Vagina (tissue), 2 donors: ENCODE measurements around the gene CLCF1. TPM values are rescaled to one million over a fixed set of nuclear protein-coding genes. Genes with fewer than 3 reads are reported as not detected.

Experiments used
- DNase-seq, 2 donors: peaks; one replicate each; pipeline ENCODE4 v3.0.0-alpha.2; 2017; ENCODE audit errors: extremely low spot score in 2 of 2
- H3K27ac ChIP-seq: fragments of 200-600 bp; sonication (generic); one replicate; pipeline ENCODE4 v1.5.1; 2019
- H3K27me3 ChIP-seq: fragments of 200-600 bp; sonication (generic); one replicate; pipeline ENCODE4 v1.5.1; 2019
- H3K36me3 ChIP-seq, 2 donors: fragments of 200-600 bp; sonication (generic); one replicate each; pipeline ENCODE4 v1.5.1; 2017 to 2019
- H3K4me1 ChIP-seq: fragments of 200-600 bp; sonication (generic); one replicate; pipeline ENCODE4 v1.5.1; 2019
- H3K4me3 ChIP-seq, 2 donors: fragments of 200-600 bp; sonication (generic); 1 replicate in 1 of 2; 2 replicates in 1 of 2; pipeline ENCODE4 v1.5.1; 2016 to 2019
- H3K9me3 ChIP-seq: fragments of 200-600 bp; sonication (generic); one replicate; pipeline ENCODE4 v1.5.1; 2019
- POLR2A ChIP-seq, 2 donors: fragments of 450-650 bp; IDR thresholded peaks; one replicate each; pipeline ENCODE4 v1.6.1; 2017; ENCODE audit warnings: antibody characterized with exemption in 2 of 2, mild to moderate bottlenecking in 2 of 2, moderate library complexity in 2 of 2
- POLR2AphosphoS5 ChIP-seq, 2 donors: sonication (generic); formaldehyde crosslinking; IDR thresholded peaks; one replicate each; pipeline ENCODE4 v1.9.0; 2017; ENCODE audit warnings: antibody characterized with exemption in 2 of 2, mild to moderate bottlenecking in 2 of 2, low read depth in 1 of 2; ENCODE audit not compliant: insufficient read depth in 1 of 2
- intact Hi-C: fragments of 100-400 bp; cut with DNase I; formaldehyde crosslinking; loops from one replicate; pipeline ENCODE4 v1.15.1; 2023
- total RNA-seq: library from RNA; depleted of rRNA; stranded (reverse); fragments of >200 nt; gene quantifications from one replicate; pipeline ENCODE4 v1.2.3, GENCODE V29; 2016
- TF ChIP-seq, protein P1 (sequence below), 3 experiments: fragments of 450-650 bp in 2 of 3; fragments of 200-600 bp in 1 of 3; sonication (generic) in 1 of 3; IDR thresholded peaks; one replicate each; pipeline ENCODE4 v1.5.1; 2017 to 2019; ENCODE audit warnings: antibody characterized with exemption in 3 of 3, mild to moderate bottlenecking in 2 of 3, moderate library complexity in 2 of 3

Gene CLCF1
- total RNA-seq, 1 donor from 2014 or later: 20.6 TPM

DNA sequence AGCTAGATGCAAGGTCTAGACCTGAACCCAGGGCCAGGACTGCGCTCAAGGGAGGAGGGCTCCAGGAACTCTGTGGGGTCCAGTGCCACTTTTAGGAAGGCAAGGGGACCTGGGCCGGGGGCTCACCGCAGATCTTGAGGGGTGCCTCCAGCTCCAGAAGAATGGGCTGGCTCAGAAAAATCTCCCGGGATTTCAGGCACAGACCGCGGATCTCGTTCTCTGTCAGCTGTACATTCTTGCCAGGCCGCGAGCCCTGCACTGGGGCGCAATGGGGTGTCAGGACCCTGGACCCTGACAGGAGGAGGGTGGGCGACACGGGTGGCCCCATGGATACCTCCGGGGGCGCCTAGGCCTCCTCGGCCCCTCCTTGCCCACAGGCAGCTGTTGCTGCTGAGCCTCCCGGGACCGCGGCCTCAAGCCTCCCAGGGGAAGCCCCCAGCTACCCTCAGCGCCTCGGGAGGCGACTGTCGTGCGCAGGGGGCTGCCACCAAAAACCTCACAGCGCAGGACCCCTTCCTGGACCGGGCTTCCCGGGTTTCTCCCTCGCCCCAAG, 27.6 kb upstream of the CLCF1 start:
- Histone ChIP-seq H3K4me3 (peak overlapping the region; percentile 80 to 91), H3K27me3 (no peaks in the 10 kb centered on the region), H3K27ac (peak overlapping the region; percentile 94), H3K9me3 (no peaks in the 10 kb centered on the region), H3K4me1 (peaks cover 51% of the 10 kb centered on the region), H3K36me3 (peaks cover 0 to 28% of the 10 kb centered on the region in 2 donors)
- no peak for DNase-seq
- intact Hi-C loops: loop anchor here (10.0 kb wide), 2 partner anchors 64 to 214 kb away; partner anchors contain the start of gene TMEM134
- no peak for TF ChIP-seq POLR2A (IDR thresholded peaks at IDR 0.05)
- TF ChIP-seq, protein P1, sequence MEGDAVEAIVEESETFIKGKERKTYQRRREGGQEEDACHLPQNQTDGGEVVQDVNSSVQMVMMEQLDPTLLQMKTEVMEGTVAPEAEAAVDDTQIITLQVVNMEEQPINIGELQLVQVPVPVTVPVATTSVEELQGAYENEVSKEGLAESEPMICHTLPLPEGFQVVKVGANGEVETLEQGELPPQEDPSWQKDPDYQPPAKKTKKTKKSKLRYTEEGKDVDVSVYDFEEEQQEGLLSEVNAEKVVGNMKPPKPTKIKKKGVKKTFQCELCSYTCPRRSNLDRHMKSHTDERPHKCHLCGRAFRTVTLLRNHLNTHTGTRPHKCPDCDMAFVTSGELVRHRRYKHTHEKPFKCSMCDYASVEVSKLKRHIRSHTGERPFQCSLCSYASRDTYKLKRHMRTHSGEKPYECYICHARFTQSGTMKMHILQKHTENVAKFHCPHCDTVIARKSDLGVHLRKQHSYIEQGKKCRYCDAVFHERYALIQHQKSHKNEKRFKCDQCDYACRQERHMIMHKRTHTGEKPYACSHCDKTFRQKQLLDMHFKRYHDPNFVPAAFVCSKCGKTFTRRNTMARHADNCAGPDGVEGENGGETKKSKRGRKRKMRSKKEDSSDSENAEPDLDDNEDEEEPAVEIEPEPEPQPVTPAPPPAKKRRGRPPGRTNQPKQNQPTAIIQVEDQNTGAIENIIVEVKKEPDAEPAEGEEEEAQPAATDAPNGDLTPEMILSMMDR (IDR thresholded peaks at IDR 0.05): no peak
- no peak for TF ChIP-seq POLR2AphosphoS5 (IDR thresholded peaks at IDR 0.05; ENCODE audit: insufficient read depth in 1 of 2, low read depth in 1 of 2)

DNA sequence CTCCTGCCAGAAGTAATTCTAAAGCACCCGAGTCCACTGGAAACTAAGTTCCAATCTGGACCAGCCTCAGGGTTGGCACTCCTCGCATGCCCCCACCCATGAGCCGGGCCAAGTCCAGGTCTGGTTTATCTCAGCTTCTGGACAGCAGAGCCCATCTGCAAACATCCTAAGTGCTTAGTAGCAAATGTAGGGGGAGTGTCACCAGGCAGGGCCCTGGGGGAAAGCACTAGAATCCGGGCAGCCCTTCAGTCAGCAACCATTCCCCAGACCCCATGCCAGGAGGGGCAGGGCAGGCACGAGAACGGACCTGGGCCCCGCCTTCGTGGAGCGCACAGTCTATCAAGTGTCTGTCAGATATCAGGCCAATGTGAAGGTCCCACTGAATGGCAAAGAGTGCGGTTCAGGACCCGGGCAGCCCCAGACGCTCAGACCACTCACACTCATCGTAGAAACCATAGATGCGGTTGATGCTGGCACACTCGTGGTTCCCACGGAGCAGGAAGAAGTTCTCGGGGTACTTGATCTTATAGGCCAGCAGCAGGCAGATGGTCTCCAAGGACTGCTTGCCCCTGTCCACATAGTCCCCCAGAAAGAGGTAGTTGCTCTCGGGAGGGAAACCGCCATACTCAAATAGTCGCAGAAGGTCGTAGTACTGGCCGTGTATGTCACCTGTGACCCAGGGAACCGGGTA, 27.0 kb upstream of the CLCF1 start:
- no peak for DNase-seq

DNA sequence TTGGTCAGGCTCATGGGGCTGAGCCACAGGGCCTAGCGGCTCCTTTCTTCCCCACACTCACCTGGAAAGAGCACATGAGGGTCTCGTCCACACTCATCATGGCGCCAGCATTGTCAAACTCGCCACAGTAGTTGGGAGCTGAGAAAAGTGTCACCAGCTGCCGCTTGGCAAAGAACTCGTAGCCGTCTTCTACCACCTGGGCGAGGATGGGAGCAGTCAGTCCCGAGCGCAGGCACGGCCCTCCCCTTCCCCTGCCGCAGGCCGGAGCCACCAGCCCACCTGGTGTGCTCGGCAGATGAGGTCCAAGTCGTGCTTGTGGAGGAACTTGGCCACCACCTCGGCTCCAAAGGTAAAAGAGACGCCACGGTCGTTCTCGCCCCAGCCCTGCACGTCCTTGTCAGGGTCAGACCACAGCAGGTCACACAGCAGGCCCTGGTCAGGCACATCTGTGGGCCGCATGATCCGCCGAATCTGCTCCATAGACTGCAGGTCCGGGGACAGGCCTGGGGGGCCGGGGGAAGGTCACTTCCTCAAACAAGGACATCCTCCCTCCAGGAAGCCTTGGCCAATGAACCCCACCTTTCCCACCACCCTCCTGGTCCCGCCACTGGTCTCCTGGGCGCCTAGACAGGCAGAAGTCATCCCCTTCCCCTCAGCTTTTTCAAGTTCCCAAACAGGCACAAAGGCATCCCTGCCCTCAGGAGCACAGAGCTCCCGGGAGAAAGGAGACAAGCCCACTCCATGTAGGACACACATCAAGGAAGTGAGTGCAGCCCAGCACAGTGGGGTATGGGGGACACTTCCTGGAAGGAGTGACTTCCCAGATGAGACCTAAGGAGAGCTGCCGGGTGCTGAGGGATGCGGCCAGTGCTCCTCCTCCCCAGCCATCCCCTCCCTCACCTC, 25.5 kb upstream of the CLCF1 start:
- Histone ChIP-seq H3K27ac (no peak overlapping the region), H3K36me3 (peaks cover 0 to 28% of the 10 kb centered on the region in 2 donors)
- intact Hi-C loops: no loop called here

More for the DNA sequence above, 27.0 kb upstream of the CLCF1 start:
- Histone ChIP-seq H3K9me3 (no peaks in the 10 kb centered on the region), H3K4me1 (peaks cover 51% of the 10 kb centered on the region), H3K27ac (peak overlapping the region; percentile 94), H3K4me3 (peak overlapping the region; percentile 80 to 91), H3K27me3 (no peaks in the 10 kb centered on the region), H3K36me3 (peaks cover 0 to 28% of the 10 kb centered on the region in 2 donors)
- TF ChIP-seq POLR2AphosphoS5 (IDR thresholded peaks at IDR 0.05; ENCODE audit: insufficient read depth in 1 of 2, low read depth in 1 of 2) (no peak), POLR2A (IDR thresholded peaks at IDR 0.05) (no peak)
- TF ChIP-seq, protein P1 (IDR thresholded peaks at IDR 0.05): no peak
- intact Hi-C loops: loop anchor here (10.0 kb wide), 2 partner anchors 64 to 214 kb away; partner anchors contain the start of gene TMEM134

DNA sequence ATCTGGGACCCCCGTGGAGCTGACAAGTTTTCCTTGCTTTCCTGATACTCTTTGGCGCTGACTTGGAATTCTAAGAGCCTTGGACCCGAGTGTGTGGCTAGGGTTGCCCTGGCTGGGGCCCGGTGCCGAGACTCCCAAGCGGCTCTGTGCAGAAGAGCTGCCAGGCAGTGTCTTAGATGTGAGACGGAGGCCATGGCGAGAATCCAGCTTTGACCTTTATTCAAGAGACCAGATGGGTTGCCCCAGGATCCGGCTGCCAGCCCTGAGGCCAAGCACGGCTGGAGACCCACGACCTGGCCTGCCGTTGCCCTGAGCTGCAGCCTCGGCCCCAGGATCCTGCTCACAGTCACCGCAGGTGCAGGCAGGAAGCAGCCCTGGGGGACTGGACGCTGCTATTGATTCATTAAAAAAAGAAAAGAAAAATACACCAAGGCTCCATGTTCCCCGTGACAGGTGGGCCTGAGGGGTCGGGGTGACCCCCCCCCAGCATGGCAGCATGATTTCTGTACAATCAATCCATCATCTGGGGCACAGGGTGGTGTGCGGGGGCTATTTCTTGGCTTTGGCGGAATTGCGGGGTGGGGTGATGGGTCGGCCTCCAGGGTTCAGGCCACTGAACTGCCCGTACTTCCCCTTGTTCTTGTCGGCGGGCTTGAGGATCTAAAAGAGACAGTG, 24.7 kb upstream of the CLCF1 start:
- H3K27me3 ChIP-seq: no peaks in the 10 kb centered on the region
- intact Hi-C loops: no loop called here
- H3K4me1 ChIP-seq: peaks cover 51% of the 10 kb centered on the region
- no peaks in the 10 kb centered on the region for H3K9me3 ChIP-seq
- no peak overlapping the region for H3K4me3 ChIP-seq
- peaks cover 0 to 28% of the 10 kb centered on the region in 2 donors for H3K36me3 ChIP-seq
- no peak overlapping the region for H3K27ac ChIP-seq
- no peak for DNase-seq
- no peak for TF ChIP-seq POLR2AphosphoS5 (IDR thresholded peaks at IDR 0.05; ENCODE audit: insufficient read depth in 1 of 2, low read depth in 1 of 2)
- TF ChIP-seq POLR2A (IDR thresholded peaks at IDR 0.05): no peak
- TF ChIP-seq, protein P1 (IDR thresholded peaks at IDR 0.05): no peak

More for the DNA sequence above, 25.5 kb upstream of the CLCF1 start:
- TF ChIP-seq POLR2AphosphoS5 (IDR thresholded peaks at IDR 0.05; ENCODE audit: insufficient read depth in 1 of 2, low read depth in 1 of 2): no peak
- TF ChIP-seq, protein P1 (IDR thresholded peaks at IDR 0.05): no peak
- TF ChIP-seq POLR2A (IDR thresholded peaks at IDR 0.05): no peak
- H3K4me3 ChIP-seq: no peak overlapping the region
- no peaks in the 10 kb centered on the region for H3K27me3 ChIP-seq
- no peak for DNase-seq
- no peaks in the 10 kb centered on the region for H3K9me3 ChIP-seq
- H3K4me1 ChIP-seq: peaks cover 51% of the 10 kb centered on the region
